Panc1 (cell line): Measurements from ENCODE around the gene TBX21.

Source experiments
- POLR2AphosphoS5 ChIP-seq: IDR thresholded peaks from 2 replicates; pipeline ENCODE4 v1.6.1; 2012; ENCODE audit warnings: mild to moderate bottlenecking, low read depth, low read length, moderate library complexity
- SIN3A ChIP-seq: IDR thresholded peaks from 2 replicates; pipeline ENCODE4 v1.6.1; 2012; ENCODE audit warnings: low read depth, mild to moderate bottlenecking, low read length, moderate library complexity, borderline replicate concordance; ENCODE audit not compliant: insufficient read depth
- TCF7L2 ChIP-seq: IDR thresholded peaks from 2 replicates; pipeline ENCODE4 v1.6.1; 2011; ENCODE audit warnings: mild to moderate bottlenecking, low read depth, low read length, inconsistent platforms
- TF ChIP-seq, protein P1 (sequence below): fragments of 450-650 bp; IDR thresholded peaks from 2 replicates; pipeline ENCODE4 v1.5.1; 2017; ENCODE audit warnings: mild to moderate bottlenecking
- TF ChIP-seq, protein P2 (sequence below), 2 experiments: IDR thresholded peaks; 2 replicates each; pipeline ENCODE4 v1.6.1; 2011 to 2012; ENCODE audit warnings: low read depth in 2 of 2, control low read depth in 1 of 2, low read length in 1 of 2, mild to moderate bottlenecking in 1 of 2, moderate library complexity in 1 of 2; ENCODE audit not compliant: insufficient read depth in 1 of 2

DNA sequence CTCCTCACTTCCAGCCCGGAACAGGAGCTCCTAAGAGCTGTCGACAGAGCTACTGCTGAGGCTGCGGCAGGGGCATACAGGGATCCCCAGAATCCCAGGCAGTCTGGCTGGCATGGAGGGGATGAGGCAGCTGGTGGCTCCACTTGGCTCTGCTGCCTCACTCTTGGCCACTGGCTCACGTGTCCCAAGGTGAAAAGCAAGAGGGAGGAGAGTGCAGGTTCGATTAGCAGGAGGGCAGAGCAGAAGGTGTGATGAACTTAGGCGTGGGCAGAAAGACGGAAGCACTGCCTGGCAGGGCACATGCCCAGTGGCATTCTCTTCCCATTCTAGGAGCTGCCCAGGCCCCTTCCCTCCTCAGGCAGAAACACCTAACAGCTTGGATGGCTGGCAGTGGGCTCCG is 11.3 kb upstream of the TBX21 start:
- TF ChIP-seq, protein P1, sequence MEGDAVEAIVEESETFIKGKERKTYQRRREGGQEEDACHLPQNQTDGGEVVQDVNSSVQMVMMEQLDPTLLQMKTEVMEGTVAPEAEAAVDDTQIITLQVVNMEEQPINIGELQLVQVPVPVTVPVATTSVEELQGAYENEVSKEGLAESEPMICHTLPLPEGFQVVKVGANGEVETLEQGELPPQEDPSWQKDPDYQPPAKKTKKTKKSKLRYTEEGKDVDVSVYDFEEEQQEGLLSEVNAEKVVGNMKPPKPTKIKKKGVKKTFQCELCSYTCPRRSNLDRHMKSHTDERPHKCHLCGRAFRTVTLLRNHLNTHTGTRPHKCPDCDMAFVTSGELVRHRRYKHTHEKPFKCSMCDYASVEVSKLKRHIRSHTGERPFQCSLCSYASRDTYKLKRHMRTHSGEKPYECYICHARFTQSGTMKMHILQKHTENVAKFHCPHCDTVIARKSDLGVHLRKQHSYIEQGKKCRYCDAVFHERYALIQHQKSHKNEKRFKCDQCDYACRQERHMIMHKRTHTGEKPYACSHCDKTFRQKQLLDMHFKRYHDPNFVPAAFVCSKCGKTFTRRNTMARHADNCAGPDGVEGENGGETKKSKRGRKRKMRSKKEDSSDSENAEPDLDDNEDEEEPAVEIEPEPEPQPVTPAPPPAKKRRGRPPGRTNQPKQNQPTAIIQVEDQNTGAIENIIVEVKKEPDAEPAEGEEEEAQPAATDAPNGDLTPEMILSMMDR = no peak
- TF ChIP-seq POLR2AphosphoS5 (no peak), SIN3A (no peak), TCF7L2 (no peak)
- TF ChIP-seq, protein P2, sequence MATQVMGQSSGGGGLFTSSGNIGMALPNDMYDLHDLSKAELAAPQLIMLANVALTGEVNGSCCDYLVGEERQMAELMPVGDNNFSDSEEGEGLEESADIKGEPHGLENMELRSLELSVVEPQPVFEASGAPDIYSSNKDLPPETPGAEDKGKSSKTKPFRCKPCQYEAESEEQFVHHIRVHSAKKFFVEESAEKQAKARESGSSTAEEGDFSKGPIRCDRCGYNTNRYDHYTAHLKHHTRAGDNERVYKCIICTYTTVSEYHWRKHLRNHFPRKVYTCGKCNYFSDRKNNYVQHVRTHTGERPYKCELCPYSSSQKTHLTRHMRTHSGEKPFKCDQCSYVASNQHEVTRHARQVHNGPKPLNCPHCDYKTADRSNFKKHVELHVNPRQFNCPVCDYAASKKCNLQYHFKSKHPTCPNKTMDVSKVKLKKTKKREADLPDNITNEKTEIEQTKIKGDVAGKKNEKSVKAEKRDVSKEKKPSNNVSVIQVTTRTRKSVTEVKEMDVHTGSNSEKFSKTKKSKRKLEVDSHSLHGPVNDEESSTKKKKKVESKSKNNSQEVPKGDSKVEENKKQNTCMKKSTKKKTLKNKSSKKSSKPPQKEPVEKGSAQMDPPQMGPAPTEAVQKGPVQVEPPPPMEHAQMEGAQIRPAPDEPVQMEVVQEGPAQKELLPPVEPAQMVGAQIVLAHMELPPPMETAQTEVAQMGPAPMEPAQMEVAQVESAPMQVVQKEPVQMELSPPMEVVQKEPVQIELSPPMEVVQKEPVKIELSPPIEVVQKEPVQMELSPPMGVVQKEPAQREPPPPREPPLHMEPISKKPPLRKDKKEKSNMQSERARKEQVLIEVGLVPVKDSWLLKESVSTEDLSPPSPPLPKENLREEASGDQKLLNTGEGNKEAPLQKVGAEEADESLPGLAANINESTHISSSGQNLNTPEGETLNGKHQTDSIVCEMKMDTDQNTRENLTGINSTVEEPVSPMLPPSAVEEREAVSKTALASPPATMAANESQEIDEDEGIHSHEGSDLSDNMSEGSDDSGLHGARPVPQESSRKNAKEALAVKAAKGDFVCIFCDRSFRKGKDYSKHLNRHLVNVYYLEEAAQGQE (IDR thresholded peaks at IDR 0.05; ENCODE audit: insufficient read depth in 1 of 2, low read depth in 2 of 2, low read length in 1 of 2) = no peak
